Neutrophil (primary cell): ENCODE measurements around the gene EDA.

Source experiments
- H3K27ac ChIP-seq: fragments of 200-600 bp; sonication (generic); 2 replicates; pipeline ENCODE4 v1.5.1; 2016; ENCODE audit warnings: mild to moderate bottlenecking, moderate library complexity
- H3K27me3 ChIP-seq: fragments of 200-600 bp; sonication (generic); 2 replicates; pipeline ENCODE4 v1.6.0; 2016; ENCODE audit warnings: mild to moderate bottlenecking
- H3K36me3 ChIP-seq: fragments of 200-600 bp; sonication (generic); 2 replicates; pipeline ENCODE4 v1.5.1; 2017
- H3K4me1 ChIP-seq, 2 experiments: fragments of 200-600 bp in 1 of 2; sonication (generic) in 1 of 2; 1 replicate in 1 of 2; 2 replicates in 1 of 2; pipeline versions ENCODE4 v1.5.1 to v1.6.1; 2013 to 2016; ENCODE audit warnings: low read depth in 1 of 2, low read length in 1 of 2, mild to moderate bottlenecking in 1 of 2, moderate library complexity in 1 of 2; ENCODE audit not compliant: control insufficient read depth in 1 of 2, insufficient read depth in 1 of 2
- H3K4me3 ChIP-seq, 2 experiments: fragments of 200-600 bp in 1 of 2; sonication (generic) in 1 of 2; 1 replicate in 1 of 2; 2 replicates in 1 of 2; pipeline ENCODE4 v1.5.1; 2013 to 2016; ENCODE audit warnings: low read depth in 1 of 2, low read length in 1 of 2, mild to moderate bottlenecking in 1 of 2, moderate library complexity in 1 of 2
- H3K9me3 ChIP-seq: fragments of 200-600 bp; sonication (generic); 2 replicates; pipeline ENCODE4 v1.5.1; 2016
- CTCF ChIP-seq: fragments of 200-600 bp; sonication (generic); IDR thresholded peaks from 2 replicates; pipeline ENCODE4 v1.5.1; 2016; ENCODE audit warnings: antibody characterized with exemption

Gene EDA

GRCh38 chrX:70087857-70088630, 472.1 kb downstream of the EDA start:
- no peaks in the 10 kb centered on the region for H3K36me3 ChIP-seq
- no peak overlapping the region for H3K4me3 ChIP-seq
- H3K4me1 ChIP-seq: no peaks in the 10 kb centered on the region
- H3K9me3 ChIP-seq: no peaks in the 10 kb centered on the region
- no peaks in the 10 kb centered on the region for H3K27me3 ChIP-seq
- TF ChIP-seq CTCF: no peak
- no peak overlapping the region for H3K27ac ChIP-seq

GRCh38 chrX:70088751-70089150, 472.8 kb downstream of the EDA start:
- no peaks in the 10 kb centered on the region for H3K36me3 ChIP-seq
- H3K9me3 ChIP-seq: no peaks in the 10 kb centered on the region
- no peak for TF ChIP-seq CTCF
- H3K27ac ChIP-seq: no peak overlapping the region
- no peaks in the 10 kb centered on the region for H3K27me3 ChIP-seq
- H3K4me3 ChIP-seq: no peak overlapping the region
- H3K4me1 ChIP-seq: no peaks in the 10 kb centered on the region
